ENCODE data around the gene DNAJC6. TPM values are rescaled to one million over a fixed set of nuclear protein-coding genes. Genes with fewer than 3 reads are reported as not detected.

The DNAJC6 gene
- total RNA-seq, 1 experiment from 2014 or later, result 4.0 TPM

GRCh38 chr1:65362545-65362944 is 53.2 kb downstream of the DNAJC6 start:
- TF ChIP-seq, protein P1, sequence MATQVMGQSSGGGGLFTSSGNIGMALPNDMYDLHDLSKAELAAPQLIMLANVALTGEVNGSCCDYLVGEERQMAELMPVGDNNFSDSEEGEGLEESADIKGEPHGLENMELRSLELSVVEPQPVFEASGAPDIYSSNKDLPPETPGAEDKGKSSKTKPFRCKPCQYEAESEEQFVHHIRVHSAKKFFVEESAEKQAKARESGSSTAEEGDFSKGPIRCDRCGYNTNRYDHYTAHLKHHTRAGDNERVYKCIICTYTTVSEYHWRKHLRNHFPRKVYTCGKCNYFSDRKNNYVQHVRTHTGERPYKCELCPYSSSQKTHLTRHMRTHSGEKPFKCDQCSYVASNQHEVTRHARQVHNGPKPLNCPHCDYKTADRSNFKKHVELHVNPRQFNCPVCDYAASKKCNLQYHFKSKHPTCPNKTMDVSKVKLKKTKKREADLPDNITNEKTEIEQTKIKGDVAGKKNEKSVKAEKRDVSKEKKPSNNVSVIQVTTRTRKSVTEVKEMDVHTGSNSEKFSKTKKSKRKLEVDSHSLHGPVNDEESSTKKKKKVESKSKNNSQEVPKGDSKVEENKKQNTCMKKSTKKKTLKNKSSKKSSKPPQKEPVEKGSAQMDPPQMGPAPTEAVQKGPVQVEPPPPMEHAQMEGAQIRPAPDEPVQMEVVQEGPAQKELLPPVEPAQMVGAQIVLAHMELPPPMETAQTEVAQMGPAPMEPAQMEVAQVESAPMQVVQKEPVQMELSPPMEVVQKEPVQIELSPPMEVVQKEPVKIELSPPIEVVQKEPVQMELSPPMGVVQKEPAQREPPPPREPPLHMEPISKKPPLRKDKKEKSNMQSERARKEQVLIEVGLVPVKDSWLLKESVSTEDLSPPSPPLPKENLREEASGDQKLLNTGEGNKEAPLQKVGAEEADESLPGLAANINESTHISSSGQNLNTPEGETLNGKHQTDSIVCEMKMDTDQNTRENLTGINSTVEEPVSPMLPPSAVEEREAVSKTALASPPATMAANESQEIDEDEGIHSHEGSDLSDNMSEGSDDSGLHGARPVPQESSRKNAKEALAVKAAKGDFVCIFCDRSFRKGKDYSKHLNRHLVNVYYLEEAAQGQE (IDR thresholded peaks at IDR 0.05; ENCODE audit: insufficient read depth in 1 of 2, low read depth in 2 of 2, low read length in 1 of 2), result no peak
- TF ChIP-seq POLR2AphosphoS5 (IDR thresholded peaks at IDR 0.05; ENCODE audit: low read depth, low read length), result no peak
- no peak for TF ChIP-seq SIN3A (IDR thresholded peaks at IDR 0.05; ENCODE audit: borderline replicate concordance, insufficient read depth, low read depth, low read length)
- Histone ChIP-seq H3K36me3 (ENCODE audit: control insufficient read depth, insufficient read depth, low read length) (no peaks in the 10 kb centered on the region), H3K4me1 (ENCODE audit: control insufficient read depth, insufficient read depth, low read length) (no peaks in the 10 kb centered on the region), H3K4me3 (ENCODE audit: low read depth in 2 of 2, low read length in 2 of 2) (no peak overlapping the region), H3K27me3 (ENCODE audit: control insufficient read depth, insufficient read depth, low read length) (no peaks in the 10 kb centered on the region), H3K9me3 (ENCODE audit: control insufficient read depth, insufficient read depth, low read depth, low read length) (no peaks in the 10 kb centered on the region), H3K27ac (ENCODE audit: low read length) (no peak overlapping the region)
- BruUV-seq (replicated peaks), result no TSS peak
- ATAC-seq (no peak), DNase-seq (ENCODE audit: low read depth, low spot score) (no peak)
- intact Hi-C loops (cut with micrococcal nuclease; ENCODE audit: unreplicated experiment), result no loop called here
- POLR2A ChIA-PET, result no interaction called here
- in situ Hi-C loops (cut with HindIII; ENCODE audit: low pct_unique_long_range_greater_than_20kb, low sequenced_read_pairs), result no loop called here
- CTCF ChIA-PET, result no interaction called here

DNA sequence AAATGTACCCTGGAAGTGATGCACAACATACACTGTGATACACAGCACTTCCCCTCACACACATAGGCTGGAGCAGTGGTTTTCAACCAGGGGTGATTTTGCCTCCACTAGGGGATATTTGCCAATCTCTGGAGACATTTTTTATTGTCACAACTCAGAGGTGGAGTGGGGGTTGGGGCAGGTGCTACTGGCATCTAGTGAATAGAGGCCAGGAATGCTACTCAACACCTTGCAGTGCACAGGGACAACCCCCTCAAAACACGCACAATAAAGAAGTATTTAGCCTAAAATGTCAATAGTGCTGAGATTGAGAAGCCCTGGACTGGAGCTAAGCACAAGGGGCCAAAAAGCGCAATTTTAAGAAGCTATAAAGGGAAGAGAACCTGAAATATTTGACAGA is 54.1 kb downstream of the DNAJC6 start:
- Histone ChIP-seq H3K27ac (ENCODE audit: low read length) (no peak overlapping the region), H3K36me3 (ENCODE audit: control insufficient read depth, insufficient read depth, low read length) (no peaks in the 10 kb centered on the region), H3K4me3 (ENCODE audit: low read depth in 2 of 2, low read length in 2 of 2) (no peak overlapping the region), H3K9me3 (ENCODE audit: control insufficient read depth, insufficient read depth, low read depth, low read length) (no peaks in the 10 kb centered on the region), H3K4me1 (ENCODE audit: control insufficient read depth, insufficient read depth, low read length) (no peaks in the 10 kb centered on the region), H3K27me3 (ENCODE audit: control insufficient read depth, insufficient read depth, low read length) (no peaks in the 10 kb centered on the region)
- ChIA-PET POLR2A (no interaction called here), CTCF (no interaction called here)
- no TSS peak for BruUV-seq (replicated peaks)
- TF ChIP-seq, protein P1 (IDR thresholded peaks at IDR 0.05; ENCODE audit: insufficient read depth in 1 of 2, low read depth in 2 of 2, low read length in 1 of 2), result no peak
- TF ChIP-seq POLR2AphosphoS5 (IDR thresholded peaks at IDR 0.05; ENCODE audit: low read depth, low read length), result no peak
- no peak for TF ChIP-seq TCF7L2 (IDR thresholded peaks at IDR 0.05; ENCODE audit: low read depth, low read length)
- no peak for TF ChIP-seq SIN3A (IDR thresholded peaks at IDR 0.05; ENCODE audit: borderline replicate concordance, insufficient read depth, low read depth, low read length)
- no peak for TF ChIP-seq CTCF (IDR thresholded peaks at IDR 0.05)
- intact Hi-C loops (cut with micrococcal nuclease; ENCODE audit: unreplicated experiment) (no loop called here), in situ Hi-C loops (cut with HindIII; ENCODE audit: low pct_unique_long_range_greater_than_20kb, low sequenced_read_pairs) (no loop called here)
- DNase-seq (ENCODE audit: low read depth, low spot score), result no peak
- no peak for ATAC-seq
